Smooth muscle cell (in vitro differentiated cells): Measurements from ENCODE around the gene MRPS2. TPM values are rescaled to one million over a fixed set of nuclear protein-coding genes. Genes with fewer than 3 reads are reported as not detected.
"Not testable (repeated sequence)": the region's sequence is repeated elsewhere in the genome, so short reads cannot be mapped to it uniquely, and the experiment has no call there.

Source experiments
- DNase-seq: peaks from one replicate; lab custom pipeline; 2025; ENCODE audit not compliant: unreplicated experiment; lab: John Stamatoyannopoulos, UW
- H2AFZ ChIP-seq: fragments of 200-600 bp; sonication (generic); 2 replicates; pipeline ENCODE4 v1.6.0; 2016; ENCODE audit warnings: antibody characterized with exemption, low read depth, mild to moderate bottlenecking
- H3F3A ChIP-seq: fragments of 200-600 bp; sonication (generic); 2 replicates; pipeline ENCODE4 v1.6.0; 2017; ENCODE audit warnings: antibody characterized with exemption, low read depth
- H3K27ac ChIP-seq: fragments of 200-600 bp; sonication (generic); 2 replicates; pipeline ENCODE4 v1.5.1; 2016; ENCODE audit warnings: low read depth, mild to moderate bottlenecking
- H3K27me3 ChIP-seq: fragments of 200-600 bp; sonication (generic); 2 replicates; pipeline ENCODE4 v1.6.1; 2016; ENCODE audit warnings: low read depth, mild to moderate bottlenecking
- H3K36me3 ChIP-seq: fragments of 200-600 bp; sonication (generic); 2 replicates; pipeline ENCODE4 v1.5.1; 2016; ENCODE audit warnings: low read depth
- H3K4me1 ChIP-seq: fragments of 200-600 bp; sonication (generic); 2 replicates; pipeline ENCODE4 v1.5.1; 2016; ENCODE audit warnings: low read depth
- H3K4me2 ChIP-seq: fragments of 200-600 bp; sonication (generic); 2 replicates; pipeline ENCODE4 v1.6.0; 2016; ENCODE audit warnings: mild to moderate bottlenecking
- H3K4me3 ChIP-seq: fragments of 200-600 bp; sonication (generic); 2 replicates; pipeline ENCODE4 v1.5.1; 2016; ENCODE audit warnings: mild to moderate bottlenecking
- H3K79me2 ChIP-seq: fragments of 200-600 bp; sonication (generic); 2 replicates; pipeline ENCODE4 v1.6.0; 2016; ENCODE audit warnings: low read depth, mild to moderate bottlenecking
- H3K9ac ChIP-seq: fragments of 200-600 bp; sonication (generic); 2 replicates; pipeline ENCODE4 v1.6.0; 2016; ENCODE audit warnings: low read depth
- H3K9me3 ChIP-seq: fragments of 200-600 bp; sonication (generic); replicated peaks from 2 replicates; pipeline ENCODE4 v1.5.1; 2016; ENCODE audit warnings: low read depth
- H4K20me1 ChIP-seq: fragments of 200-600 bp; sonication (generic); 2 replicates; pipeline ENCODE4 v1.6.0; 2016; ENCODE audit warnings: low read depth
- CTCF ChIP-seq: fragments of 200-600 bp; sonication (generic); IDR thresholded peaks from 2 replicates; pipeline ENCODE4 v1.5.1; 2017; ENCODE audit warnings: borderline replicate concordance, mild to moderate bottlenecking, antibody characterized with exemption; ENCODE audit not compliant: insufficient read depth, poor library complexity, severe bottlenecking
- WGBS: methylation state at CpG from one replicate; pipeline ENCODE4 v1.1.7; 2016; ENCODE audit warnings: low lambda C conversion rate; 5-methylcytosine and 5-hydroxymethylcytosine counted together
- polyA plus RNA-seq: library from polyadenylated mRNA; unstranded; fragments of >200 nt; fragmentation: Nextera tagmentation; extraction: Ambion mirVana; gene quantifications from 2 replicates; pipeline ENCODE4 v1.2.1, GENCODE V29; 2016
- total RNA-seq: library from RNA; depleted of rRNA; stranded (reverse); fragments of >200 nt; gene quantifications from 2 replicates; pipeline ENCODE4 v1.2.3, GENCODE V29; 2014

MRPS2 gene
- total and polyA plus RNA-seq, 2 experiments from 2014 or later: 30.7 to 49.0 TPM

GRCh38 chr9:135455401-135456030 is 45.0 kb upstream of the MRPS2 start:
- DNase-seq: no peak
- H3K27me3 ChIP-seq: no peaks in the 10 kb centered on the region
- H3K9ac ChIP-seq: no peak overlapping the region
- H3K4me3 ChIP-seq: no peak overlapping the region
- no peaks in the 10 kb centered on the region for H3K4me1 ChIP-seq
- no peaks in the 10 kb centered on the region for H3K9me3 ChIP-seq
- no peaks in the 10 kb centered on the region for H3K79me2 ChIP-seq
- 92% methylated on average over 22 of the region's 23 CpGs for WGBS
- H3K4me2 ChIP-seq: no peak overlapping the region
- H3F3A ChIP-seq: no peaks in the 10 kb centered on the region
- no peak overlapping the region for H3K27ac ChIP-seq
- no peaks in the 10 kb centered on the region for H3K36me3 ChIP-seq
- no peak for TF ChIP-seq CTCF
- no peaks in the 10 kb centered on the region for H4K20me1 ChIP-seq
- no peak overlapping the region for H2AFZ ChIP-seq

- TF ChIP-seq CTCF: no peak
- Histone ChIP-seq H3K27ac (no peak overlapping the region), H3F3A (no peaks in the 10 kb centered on the region), H3K79me2 (no peaks in the 10 kb centered on the region), H3K4me1 (no peaks in the 10 kb centered on the region), H3K36me3 (no peaks in the 10 kb centered on the region), H3K9me3 (no peaks in the 10 kb centered on the region), H4K20me1 (no peaks in the 10 kb centered on the region), H3K9ac (no peak overlapping the region), H3K4me2 (no peak overlapping the region), H3K4me3 (no peak overlapping the region), H2AFZ (no peak overlapping the region), H3K27me3 (no peaks in the 10 kb centered on the region)
- no peak for DNase-seq
- 91% methylated on average over 19 of the region's 19 CpGs for WGBS
Measured at GRCh38 chr9:135456436-135457104, 43.9 kb upstream of the MRPS2 start.

GRCh38 chr9:135458478-135458877 is 42.0 kb upstream of the MRPS2 start:
- DNase-seq, H3K4me1 ChIP-seq, H3K9me3 ChIP-seq, H3K4me2 ChIP-seq, H3F3A ChIP-seq, H3K4me3 ChIP-seq, H3K36me3 ChIP-seq, H2AFZ ChIP-seq, H4K20me1 ChIP-seq, H3K27me3 ChIP-seq, H3K79me2 ChIP-seq, H3K27ac ChIP-seq, H3K9ac ChIP-seq: not testable (repeated sequence)
- 94% methylated on average over 5 of the region's 5 CpGs for WGBS

GRCh38 chr9:135461936-135462335 is 38.5 kb upstream of the MRPS2 start:
- no peak overlapping the region for H3K9ac ChIP-seq
- no peaks in the 10 kb centered on the region for H3F3A ChIP-seq
- H3K4me3 ChIP-seq: no peak overlapping the region
- no peaks in the 10 kb centered on the region for H3K4me1 ChIP-seq
- H3K4me2 ChIP-seq: no peak overlapping the region
- no peaks in the 10 kb centered on the region for H3K9me3 ChIP-seq
- DNase-seq: no peak
- WGBS: 93% methylated on average over 11 of the region's 11 CpGs
- no peak for TF ChIP-seq CTCF
- no peaks in the 10 kb centered on the region for H3K27me3 ChIP-seq
- no peaks in the 10 kb centered on the region for H4K20me1 ChIP-seq
- H3K27ac ChIP-seq: no peak overlapping the region
- H3K79me2 ChIP-seq: no peaks in the 10 kb centered on the region
- H3K36me3 ChIP-seq: no peaks in the 10 kb centered on the region
- H2AFZ ChIP-seq: no peak overlapping the region
